Ascending aorta (tissue), 2 donors: ENCODE measurements around the gene KIF2C. TPM values are rescaled to one million over a fixed set of nuclear protein-coding genes. Genes with fewer than 3 reads are reported as not detected.

ENCODE experiments used
- DNase-seq, 2 donors: peaks; one replicate each; pipeline ENCODE4 v3.0.0-alpha.2; 2019; ENCODE audit warnings: low spot score in 2 of 2
- H3K27ac ChIP-seq, 2 donors: fragments of 200-600 bp; sonication (generic); one replicate each; pipeline ENCODE4 v1.5.1; 2016 to 2017; ENCODE audit warnings: mild to moderate bottlenecking in 1 of 2
- H3K27me3 ChIP-seq: fragments of 200-600 bp; sonication (generic); one replicate; pipeline ENCODE4 v1.5.1; 2017
- H3K36me3 ChIP-seq, 2 donors: fragments of 200-600 bp; sonication (generic); one replicate each; pipeline ENCODE4 v1.5.1; 2016
- H3K4me1 ChIP-seq, 2 donors: fragments of 200-600 bp; sonication (generic); one replicate each; pipeline ENCODE4 v1.5.1; 2016 to 2017; ENCODE audit warnings: mild to moderate bottlenecking in 1 of 2
- H3K4me3 ChIP-seq, 2 donors: fragments of 200-600 bp; sonication (generic); one replicate each; pipeline ENCODE4 v1.5.1; 2016 to 2017; ENCODE audit warnings: mild to moderate bottlenecking in 1 of 2
- H3K9me3 ChIP-seq, 2 donors: fragments of 200-600 bp; sonication (generic); one replicate each; pipeline ENCODE4 v1.5.1; 2016
- CTCF ChIP-seq, 3 experiments: fragments of 200-600 bp in 2 of 3; fragments of 450-650 bp in 1 of 3; sonication (generic) in 2 of 3; IDR thresholded peaks; one replicate each; pipeline ENCODE4 v1.5.1; 2016 to 2019; ENCODE audit warnings: antibody characterized with exemption in 3 of 3, mild to moderate bottlenecking in 1 of 3, moderate library complexity in 1 of 3
- intact Hi-C: fragments of 100-400 bp; cut with DNase I; formaldehyde crosslinking; loops from one replicate; pipeline ENCODE4 v1.15.1; 2023
- total RNA-seq: library from RNA; depleted of rRNA; stranded (reverse); fragments of >200 nt; gene quantifications from one replicate; pipeline ENCODE4 v1.1.0, GENCODE V29; 2016

The KIF2C gene
- total RNA-seq, 1 donor from 2014 or later = 0.53 TPM

GRCh38 chr1:44805311-44806024, 65.8 kb downstream of the KIF2C start:
- H3K27me3 ChIP-seq = no peaks in the 10 kb centered on the region
- intact Hi-C loops = loop anchor here (10.0 kb wide), 2 partner anchors 461 to 689 kb away; partner anchors contain the start of gene TESK2

GRCh38 chr1:44806025-44806703, 66.5 kb downstream of the KIF2C start:
- TF ChIP-seq CTCF (IDR thresholded peaks at IDR 0.05) = no peak
- peak overlapping the region; percentile 99 for H3K27ac ChIP-seq
- H3K9me3 ChIP-seq = no peaks in the 10 kb centered on the region
- intact Hi-C loops = loop anchor here (10.0 kb wide), 2 partner anchors 461 to 689 kb away; partner anchors contain the start of gene TESK2
- H3K4me3 ChIP-seq = peak overlapping the region; percentile 24 to 35
- peaks cover 55 to 81% of the 10 kb centered on the region in 2 donors for H3K4me1 ChIP-seq
- peak; percentile 5 to 70 for DNase-seq
- peaks cover 34 to 50% of the 10 kb centered on the region in 2 donors for H3K36me3 ChIP-seq
- H3K27me3 ChIP-seq = no peaks in the 10 kb centered on the region

More at GRCh38 chr1:44805311-44806024, 65.8 kb downstream of the KIF2C start:
- peaks cover 34 to 50% of the 10 kb centered on the region in 2 donors for H3K36me3 ChIP-seq
- H3K27ac ChIP-seq = peak overlapping the region; percentile 99
- TF ChIP-seq CTCF (IDR thresholded peaks at IDR 0.05) = no peak
- H3K4me1 ChIP-seq = peaks cover 50 to 76% of the 10 kb centered on the region in 2 donors
- peak in 1 of 2 donors; percentile 63 for DNase-seq
- no peaks in the 10 kb centered on the region for H3K9me3 ChIP-seq
- no peak overlapping the region for H3K4me3 ChIP-seq

- Histone ChIP-seq H3K4me3 (peak within 1 kb of the TSS; percentile 38 to 45), H3K4me1 (peaks cover 58 to 83% of the 10 kb centered on the region in 2 donors), H3K36me3 (peaks cover 34 to 48% of the 10 kb centered on the region in 2 donors), H3K9me3 (no peaks in the 10 kb centered on the region), H3K27ac (peak within 1 kb of the TSS; percentile 99), H3K27me3 (no peaks in the 10 kb centered on the region)
- peak in 1 of 2 donors; percentile 8 for DNase-seq
- intact Hi-C loops = loop anchor here (10.0 kb wide), 2 partner anchors 462 to 688 kb away; partner anchors contain the start of gene TESK2
- TF ChIP-seq CTCF (IDR thresholded peaks at IDR 0.05) = no peak
Observed at GRCh38 chr1:44806704-44807363, 67.2 kb downstream of the KIF2C start, which contains the start of gene DYNLT4. DYNLT4 (minus strand) TSS chr1:44807351; CDS start chr1:44806668, 683 bp downstream.

- Histone ChIP-seq H3K9me3 (no peaks in the 10 kb centered on the region), H3K27ac (peak overlapping the region; percentile 99), H3K4me3 (peak overlapping the region in 1 of 2 donors; percentile 38), H3K4me1 (peaks cover 56 to 82% of the 10 kb centered on the region in 2 donors), H3K36me3 (peaks cover 33 to 41% of the 10 kb centered on the region in 2 donors), H3K27me3 (no peaks in the 10 kb centered on the region)
- TF ChIP-seq CTCF (IDR thresholded peaks at IDR 0.05) = no peak
- DNase-seq = peak; percentile 99 to 100
- intact Hi-C loops = loop anchor here (1.0 to 10.0 kb wide), 3 partner anchors 12 to 687 kb away; partner anchors contain the start of gene TESK2
Observed at GRCh38 chr1:44807364-44808062, 67.9 kb downstream of the KIF2C start.
